ENCODE data around the gene NEK6.
"Not testable (repeated sequence)": the region's sequence is repeated elsewhere in the genome, so short reads cannot be mapped to it uniquely, and the experiment has no call there.

Gene NEK6

DNA sequence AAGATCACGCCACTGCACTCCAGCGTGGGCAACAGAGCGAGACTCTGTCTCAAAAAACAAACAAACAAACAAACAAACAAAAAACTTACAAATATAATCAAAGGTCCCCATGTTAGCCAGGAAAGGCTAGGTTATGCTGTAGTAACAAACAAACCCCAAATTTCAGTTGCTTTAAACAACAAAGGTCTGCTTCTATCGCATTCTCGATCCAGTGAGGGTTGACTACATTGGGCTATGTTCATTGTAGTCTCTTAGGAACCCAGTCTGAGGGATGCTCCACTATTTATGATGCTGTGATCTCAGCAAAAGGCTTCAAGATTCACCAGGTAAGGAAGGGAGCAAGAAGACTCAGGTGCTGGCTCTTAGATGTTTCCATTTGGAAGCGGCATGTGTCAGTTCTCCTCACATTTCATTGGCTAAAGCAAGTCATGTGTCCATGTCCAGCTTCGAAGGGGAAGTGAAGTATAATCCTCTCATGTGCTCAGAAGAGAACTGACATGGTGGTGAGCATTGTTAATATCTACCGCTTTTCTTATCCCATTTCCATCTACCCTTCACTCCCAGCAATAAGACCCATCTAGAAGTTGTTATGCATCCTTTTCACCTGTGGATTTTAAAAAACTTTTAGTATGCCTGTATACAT is 26.5 kb upstream of the NEK6 start:
- DNase-seq: no peak

DNA sequence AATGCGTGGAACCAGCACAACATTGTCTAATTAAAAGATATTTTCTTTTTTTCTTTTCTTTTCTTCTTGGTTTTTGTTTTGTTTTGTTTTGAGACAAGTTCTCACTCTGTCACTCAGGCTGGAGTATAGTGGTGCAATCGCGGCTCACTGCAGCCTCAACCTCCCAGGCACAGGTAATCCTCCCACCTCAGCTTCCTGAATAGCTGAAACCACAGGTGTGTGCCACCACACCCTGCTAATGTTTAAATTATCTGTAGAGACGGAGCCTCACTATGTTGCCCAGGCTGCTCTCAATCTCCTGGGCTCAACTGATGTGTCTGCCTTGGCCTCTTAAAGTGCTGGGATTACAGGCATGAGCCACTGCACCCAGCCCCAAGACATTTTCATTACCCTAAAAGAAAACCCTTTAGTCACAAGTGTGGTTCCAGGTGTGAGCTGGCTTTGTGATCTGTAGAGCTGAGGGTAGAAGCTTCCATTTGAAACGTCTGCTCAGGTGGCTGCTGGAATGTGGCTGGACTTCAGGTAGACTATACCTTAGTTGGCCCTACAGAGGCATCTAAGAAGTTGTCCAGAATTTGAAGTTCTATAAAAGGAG is 19.1 kb upstream of the NEK6 start:
- no peak for DNase-seq

DNA sequence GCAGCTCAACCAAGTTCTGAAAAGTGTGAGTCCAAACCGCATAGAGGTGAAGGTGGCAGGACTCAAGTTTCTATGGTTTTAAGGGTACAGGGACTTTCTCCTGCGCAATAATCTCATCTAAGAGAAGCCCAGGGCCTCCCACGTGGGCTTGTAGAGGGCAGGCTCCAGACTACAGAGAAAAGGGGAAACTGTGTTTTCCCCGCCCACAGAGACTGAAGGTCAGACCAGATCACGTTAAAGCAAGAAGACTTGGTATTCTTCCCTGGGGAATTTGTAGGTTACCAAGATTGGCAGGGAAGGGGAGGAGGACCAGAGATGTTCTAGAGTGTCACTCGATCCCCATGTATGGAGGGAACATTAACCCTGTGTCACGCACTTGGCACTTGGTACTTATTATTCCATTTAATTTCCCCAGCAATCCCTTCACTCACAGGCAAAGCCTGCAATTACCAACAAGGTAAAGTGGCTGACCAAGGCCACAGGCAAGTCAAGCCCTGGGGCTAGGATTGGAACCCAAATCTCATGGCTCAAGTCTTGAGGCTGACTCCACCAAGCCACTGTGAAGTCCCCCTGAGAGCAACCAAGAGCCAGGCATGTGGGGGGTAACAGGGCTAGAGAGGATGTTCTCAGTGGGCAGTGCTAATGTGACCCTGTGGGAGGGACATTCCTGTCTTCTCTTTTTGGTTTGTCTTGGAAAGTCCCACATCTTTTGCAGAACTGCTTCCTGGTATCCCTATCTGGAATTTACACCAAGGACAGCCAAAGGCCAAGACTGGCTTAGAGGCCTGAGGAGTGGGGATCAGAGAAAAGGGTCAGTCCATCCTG is 18.3 kb upstream of the NEK6 start:
- no peak for DNase-seq

DNA sequence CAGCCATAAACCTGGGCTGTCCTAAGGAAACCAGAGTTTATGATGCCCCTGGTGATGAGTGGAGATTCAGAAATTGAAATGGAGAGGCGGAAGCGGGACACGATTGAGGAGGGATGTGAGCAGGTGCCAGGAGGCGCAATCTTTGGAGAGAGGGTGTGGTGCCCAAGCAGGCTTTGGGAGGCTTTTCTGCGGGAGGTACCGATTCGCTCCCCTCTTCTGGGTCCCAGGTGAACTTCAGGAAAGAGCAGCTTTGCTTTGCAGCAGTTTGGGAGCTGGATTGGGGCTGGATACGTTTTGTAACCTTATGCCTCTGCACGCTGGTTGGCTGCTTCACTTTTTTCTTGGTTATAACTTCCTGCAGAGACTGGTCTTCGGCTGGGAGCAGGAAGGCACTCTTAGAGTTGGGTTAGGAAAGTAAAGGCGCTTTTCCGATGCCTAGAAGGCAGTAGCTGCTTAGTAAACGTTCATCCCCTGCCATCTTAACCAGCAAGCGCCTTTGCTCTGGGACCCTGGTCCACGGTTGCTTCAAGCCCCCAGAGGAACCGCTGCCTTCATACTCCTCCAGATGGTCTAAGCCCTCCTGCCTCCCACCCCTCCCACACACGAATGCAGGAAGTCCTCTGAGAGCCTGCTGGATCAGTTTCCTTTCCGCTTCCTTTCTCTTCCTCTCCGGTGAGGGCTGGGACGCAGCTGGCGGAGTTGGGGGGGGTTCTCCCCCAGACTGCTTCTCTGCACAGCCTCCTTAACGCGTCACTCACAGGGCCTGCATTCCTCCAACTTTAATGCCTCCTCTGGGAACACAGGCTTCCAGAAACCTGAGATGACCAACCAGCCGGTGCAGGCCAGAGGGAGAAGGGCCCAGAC is 15.2 kb upstream of the NEK6 start:
- no peak for DNase-seq

DNA sequence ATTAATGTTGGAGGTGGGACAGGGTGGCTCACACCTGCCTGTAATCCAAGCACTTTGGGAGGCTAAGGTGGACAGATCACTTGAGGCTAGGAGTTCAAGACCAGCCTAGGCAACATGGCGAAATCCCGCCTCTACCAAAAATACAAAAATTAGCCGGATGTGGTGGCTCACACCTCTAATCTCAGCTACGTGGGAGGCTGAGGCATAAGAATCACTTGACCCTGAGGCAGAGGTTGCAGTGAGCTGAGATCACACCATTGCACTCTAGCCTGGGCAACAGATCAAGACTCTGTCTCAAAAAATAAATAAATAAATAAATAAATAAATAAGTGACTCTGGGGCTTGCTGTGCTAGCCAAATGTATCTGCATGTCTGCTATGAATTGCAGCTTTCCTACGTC is 10.4 kb upstream of the NEK6 start:
- not testable (repeated sequence) for DNase-seq

DNA sequence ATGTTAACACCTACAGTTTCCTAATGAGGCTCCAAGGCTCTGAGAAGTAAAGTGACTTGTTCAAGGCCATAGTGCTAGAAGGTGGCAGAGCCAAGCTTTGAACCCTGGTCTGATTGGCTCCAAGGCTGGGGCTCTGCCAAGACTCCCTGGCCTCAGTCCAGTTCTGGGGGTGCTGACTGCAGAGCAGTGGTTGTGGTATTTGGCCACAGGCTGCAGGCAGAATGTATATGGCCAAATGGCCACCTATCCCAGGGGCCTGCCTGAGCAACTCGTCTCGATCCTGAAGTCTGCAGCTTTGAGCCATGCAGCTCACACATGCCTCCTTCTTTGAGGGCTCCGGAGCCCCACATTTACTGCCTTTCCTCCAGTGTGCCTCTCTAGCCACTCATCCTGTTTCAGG is 9.7 kb upstream of the NEK6 start:
- no peak for DNase-seq

DNA sequence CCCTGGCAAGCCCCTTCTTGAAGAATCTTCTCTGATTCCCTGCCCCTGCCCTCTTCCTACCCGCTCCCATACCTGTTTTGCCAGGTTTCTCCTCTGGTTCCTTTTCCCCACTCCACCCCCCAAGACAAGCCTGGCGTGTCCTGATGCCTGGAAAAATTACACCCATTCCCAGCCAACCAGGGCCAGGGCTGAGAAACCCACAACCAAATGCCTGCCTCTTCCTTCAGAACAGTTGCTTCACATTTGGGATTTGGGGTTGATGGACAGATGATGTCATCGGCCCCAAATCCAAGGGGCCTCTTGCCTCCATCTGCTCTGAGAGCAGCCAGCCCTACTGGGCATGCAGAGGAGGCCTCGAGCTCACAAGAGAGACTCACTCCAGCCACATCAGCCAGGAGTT is 8.8 kb upstream of the NEK6 start:
- DNase-seq: no peak

DNA sequence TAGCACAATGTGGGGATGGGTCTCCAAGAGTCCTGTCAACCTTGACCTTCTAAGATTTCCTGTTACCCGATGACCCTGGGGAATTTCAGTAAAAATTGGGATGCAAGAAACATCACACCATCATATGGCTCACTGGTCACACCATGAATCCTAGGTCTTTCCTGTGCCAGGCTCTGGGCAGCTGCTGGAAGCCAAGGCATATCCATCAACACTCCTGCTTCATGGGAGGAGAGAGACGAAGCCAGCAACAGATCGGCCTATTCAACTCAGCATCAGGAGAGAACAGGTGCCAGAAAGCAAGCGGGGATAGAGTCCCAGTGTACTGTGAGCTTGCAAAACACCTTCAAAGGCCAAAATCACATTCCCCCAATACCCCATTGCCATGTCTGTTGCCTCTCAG is 6.5 kb upstream of the NEK6 start:
- no peak for DNase-seq

DNA sequence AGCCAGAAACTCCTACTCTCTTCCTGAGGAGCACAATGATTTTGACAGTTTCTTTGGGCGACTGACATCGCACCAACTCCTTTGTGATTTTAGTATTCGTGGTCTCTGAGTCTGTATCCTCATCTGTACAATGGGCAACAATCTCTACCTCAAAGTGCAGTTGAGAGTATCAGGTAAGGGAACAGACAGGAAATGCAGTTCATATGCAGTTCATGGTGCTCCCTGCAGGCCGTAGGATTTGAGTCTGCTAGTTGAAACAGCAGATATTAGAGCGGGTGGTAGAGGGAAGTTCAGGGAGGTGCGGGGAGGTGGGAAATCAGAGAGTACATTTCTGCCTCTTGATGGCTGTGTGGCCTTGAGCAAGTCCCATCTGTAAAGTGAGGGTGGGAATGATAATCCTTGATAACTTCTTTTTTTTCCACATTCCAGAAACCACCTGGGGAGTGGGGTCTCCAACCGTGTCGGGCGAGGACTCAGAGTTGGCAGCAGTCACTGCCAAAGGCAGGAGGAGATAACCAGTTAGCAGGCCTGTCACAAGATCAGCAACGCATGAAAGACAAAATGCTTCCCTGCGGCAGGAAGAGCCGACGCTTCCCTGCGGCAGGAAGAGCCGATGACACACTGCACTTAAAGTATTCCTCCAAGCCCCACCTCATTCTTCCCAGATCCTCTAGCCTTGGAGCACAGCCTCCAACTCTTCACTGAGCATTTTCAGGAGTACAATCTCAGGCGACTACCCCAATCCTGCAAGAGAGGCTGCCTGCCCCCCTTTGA is 6.0 kb upstream of the NEK6 start:
- DNase-seq: peak; percentile 46

DNA sequence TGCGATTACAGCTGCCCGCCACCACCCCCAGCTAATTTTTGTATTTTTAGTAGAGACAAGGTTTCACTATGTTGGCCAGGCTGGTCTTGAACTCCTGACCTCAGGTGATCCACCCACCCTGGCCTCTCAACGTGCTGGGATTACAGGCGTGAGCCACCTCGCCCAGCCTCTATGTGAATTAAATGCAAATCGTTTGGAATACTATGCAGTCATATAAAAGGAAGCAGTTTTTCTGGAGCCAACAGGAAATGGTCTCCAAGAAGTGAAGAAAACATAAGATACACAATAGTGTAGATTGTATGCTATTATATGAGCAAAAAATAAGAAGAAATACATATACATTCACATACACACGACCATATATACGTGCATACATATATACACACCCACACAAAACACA is 4.9 kb upstream of the NEK6 start:
- DNase-seq: not testable (repeated sequence)

DNA sequence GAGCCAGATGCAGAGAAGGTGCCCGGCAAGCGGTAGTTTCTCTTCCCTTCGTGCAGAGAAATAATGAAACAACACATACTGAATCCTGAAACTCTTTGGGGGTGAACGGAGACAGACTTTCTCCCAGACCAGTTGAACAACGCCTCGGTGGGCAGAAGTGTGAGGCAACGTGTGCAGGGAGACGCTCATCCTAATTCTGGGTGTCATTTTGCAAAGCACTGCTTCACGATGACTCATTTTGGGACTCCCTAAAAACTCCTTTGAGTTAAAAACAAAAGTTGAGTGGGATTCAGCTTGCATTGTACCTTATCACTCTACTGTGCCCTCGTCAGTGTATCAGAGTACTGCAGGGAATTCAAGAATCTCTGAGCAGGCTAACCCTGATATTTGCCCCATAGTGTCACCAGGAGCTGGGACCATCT is 3.5 kb upstream of the NEK6 start:
- peak; percentile 96 for DNase-seq

DNA sequence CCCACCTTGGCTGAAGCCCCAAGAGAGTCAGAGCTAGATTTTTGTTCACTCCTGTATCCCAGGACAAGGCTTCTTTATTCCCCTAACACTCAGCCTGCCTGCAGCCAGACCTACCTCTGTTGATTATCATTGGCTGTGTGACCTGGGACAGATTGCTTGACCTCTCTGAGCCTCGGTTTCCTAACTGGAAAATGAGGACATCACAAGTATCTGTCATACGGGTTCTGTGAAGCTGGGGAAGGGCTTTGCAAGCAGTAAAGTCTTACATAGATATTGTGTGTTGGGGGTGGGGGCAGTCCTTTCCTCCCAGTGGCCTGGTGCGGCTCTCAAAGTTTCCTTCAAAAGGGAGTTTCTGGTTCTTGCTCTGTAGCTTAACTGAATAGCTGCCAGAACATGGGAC is 2.5 kb upstream of the NEK6 start:
- no peak for DNase-seq

DNA sequence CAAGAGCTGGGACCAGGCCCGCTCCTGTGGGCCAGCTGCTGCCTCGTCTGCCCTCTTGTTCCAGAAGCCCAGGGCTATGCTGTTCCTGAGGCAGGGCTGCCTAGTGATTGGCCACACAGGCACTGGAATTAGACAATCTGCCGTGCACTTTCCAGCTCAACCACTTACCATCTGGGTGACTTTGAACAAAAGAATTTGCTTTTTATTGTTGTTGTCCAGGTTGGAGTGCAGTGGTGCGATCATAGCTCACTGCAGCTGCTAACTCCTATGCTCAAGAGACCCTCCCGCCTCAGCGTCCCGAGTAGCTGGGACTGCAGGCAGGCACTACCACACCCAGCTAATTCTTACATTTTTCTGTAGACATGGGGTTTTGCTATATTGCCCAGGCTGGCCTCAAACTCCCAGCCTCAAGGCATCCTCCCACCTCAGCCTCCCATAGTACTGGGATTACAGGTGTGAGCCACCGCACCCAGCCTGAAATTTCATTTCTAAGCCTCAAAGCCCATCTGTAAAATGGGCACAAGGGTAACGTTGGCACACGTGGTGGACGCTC is 1.2 kb upstream of the NEK6 start:
- DNase-seq: no peak

DNA sequence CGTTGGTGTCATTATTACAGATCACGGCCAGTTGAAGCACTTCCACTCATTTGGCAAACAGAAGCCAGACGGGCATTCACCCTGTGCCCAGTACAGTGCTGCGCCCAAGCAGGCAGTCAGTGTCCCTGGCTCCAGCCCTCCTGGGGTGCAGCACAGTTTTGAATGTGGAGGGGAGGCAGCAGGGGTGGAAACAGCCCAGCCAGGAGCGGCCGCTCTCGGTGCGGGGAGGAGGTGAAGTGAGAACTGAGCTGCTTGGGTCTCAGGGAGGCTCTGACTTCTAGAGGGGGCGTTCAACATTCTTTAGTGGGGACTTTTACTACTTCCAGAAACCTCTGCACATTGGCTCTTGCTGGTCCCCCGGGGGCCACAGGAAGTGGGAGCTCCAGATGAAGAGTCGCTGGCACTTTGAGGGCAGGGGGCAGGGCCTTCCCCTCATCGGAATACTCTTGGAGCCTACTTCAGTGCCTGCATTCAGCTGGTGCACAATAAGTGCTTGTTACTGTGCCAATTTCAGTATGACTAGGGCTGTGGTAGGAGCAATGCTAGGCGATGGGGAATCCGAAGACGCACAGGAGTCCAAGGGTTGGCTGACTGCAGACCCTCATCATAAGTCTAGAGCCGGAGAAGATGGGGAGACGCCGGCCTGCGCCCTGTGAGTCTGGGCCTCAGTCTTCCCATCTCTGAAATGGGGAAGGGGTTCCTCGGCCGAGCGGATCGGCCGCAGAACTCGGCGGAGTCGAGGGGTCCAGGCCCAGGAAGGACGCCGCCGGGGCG is 492 bp upstream of the NEK6 start:
- DNase-seq: peak; percentile 26

DNA sequence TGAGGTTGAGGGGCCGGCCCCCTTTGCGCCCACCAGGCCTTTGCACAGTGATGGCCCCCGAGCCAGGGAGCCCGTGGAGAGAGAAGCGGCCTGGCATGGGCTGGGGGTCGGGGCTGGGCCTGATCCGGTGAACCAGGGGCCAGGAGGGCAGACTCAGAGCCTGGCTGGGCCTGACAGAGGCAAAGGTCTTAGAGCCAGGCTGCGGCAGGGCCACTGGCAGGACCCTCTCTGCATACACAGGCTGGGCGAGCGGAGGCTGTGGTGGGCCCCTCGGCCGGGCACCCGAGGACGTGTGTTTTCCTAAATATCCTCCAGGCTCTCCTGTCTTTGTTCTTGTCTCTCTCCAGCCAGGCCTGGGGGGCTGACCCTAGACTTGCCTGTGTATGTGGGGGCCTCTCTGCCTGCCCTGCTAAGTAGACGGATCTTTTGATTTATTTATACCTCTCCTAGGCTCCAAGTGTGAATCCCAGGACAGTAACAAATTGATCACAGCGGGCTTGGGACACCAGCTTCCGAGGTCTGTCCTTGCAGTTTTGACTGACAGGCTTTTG is 933 bp downstream of the NEK6 start:
- no peak for DNase-seq

DNA sequence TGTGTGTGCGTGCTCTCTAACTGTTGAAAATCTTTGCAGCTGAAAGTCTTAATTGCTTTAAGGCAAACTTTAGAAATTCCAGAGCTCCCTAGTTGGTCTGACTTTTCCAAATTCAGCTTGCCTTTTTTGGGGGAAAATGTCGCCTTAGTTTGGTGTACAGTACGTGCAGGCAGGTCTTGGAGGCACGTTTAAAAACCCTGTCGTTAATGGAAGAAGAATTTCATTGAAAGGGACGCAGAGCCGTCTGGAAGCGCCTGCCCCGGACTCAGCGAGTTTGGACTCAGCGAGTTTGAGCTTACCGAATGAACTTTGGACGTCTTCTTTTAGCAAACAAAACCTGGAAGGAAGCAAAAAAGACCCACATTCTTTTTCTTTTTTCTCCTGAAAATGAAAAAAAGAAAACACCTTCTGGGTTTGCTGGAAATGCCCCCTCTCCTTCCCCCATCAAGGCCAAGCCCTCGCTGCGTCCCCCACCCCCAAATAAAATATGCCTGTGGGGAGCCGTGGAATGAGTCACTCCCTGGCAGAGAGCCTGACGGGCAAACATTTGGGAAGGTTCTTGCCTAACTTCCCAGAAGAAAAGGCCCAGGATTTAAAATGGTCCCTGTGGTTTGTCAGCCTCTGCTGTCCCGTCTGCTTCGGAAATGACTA is 1.5 kb downstream of the NEK6 start:
- DNase-seq: no peak

DNA sequence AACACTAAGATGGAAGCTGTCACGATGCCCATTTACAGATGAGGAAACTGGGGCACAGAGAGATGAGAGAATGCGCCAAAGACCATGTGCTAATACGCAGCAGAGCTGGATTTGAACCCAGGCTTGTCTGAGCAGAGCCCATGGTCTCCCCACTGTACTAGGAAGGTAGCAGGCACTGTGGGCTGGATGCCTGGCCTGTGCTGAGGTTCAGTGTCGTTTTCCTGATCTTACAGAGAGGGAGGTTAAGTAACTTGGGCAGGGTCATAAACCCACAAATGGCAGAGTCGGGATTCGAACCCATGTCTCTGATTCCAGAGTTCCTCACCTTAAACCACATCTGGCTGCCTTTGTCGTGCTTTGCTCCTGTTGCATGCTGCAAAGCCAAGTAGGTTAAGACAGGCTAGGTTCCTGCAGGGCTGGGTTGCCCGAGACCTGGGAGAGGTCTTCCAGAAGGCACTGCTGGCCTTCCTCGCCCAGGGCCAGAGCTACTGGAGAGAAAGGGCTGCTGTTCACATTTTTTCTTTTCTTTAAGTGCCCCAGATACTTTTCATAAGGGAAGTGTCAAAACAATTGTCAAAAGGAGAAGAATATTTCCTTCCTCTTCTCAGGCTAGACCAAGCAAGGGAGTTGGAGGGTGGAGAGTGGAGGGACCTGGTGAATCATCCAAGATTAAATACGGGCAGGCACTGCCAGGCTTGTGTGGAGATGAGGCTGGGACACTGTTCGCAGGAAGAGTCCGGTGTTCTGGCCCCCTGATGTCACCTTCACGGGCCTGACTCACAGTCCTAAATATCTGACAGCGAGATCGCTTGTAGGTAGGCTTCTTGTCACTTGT is 3.2 kb downstream of the NEK6 start:
- no peak for DNase-seq

DNA sequence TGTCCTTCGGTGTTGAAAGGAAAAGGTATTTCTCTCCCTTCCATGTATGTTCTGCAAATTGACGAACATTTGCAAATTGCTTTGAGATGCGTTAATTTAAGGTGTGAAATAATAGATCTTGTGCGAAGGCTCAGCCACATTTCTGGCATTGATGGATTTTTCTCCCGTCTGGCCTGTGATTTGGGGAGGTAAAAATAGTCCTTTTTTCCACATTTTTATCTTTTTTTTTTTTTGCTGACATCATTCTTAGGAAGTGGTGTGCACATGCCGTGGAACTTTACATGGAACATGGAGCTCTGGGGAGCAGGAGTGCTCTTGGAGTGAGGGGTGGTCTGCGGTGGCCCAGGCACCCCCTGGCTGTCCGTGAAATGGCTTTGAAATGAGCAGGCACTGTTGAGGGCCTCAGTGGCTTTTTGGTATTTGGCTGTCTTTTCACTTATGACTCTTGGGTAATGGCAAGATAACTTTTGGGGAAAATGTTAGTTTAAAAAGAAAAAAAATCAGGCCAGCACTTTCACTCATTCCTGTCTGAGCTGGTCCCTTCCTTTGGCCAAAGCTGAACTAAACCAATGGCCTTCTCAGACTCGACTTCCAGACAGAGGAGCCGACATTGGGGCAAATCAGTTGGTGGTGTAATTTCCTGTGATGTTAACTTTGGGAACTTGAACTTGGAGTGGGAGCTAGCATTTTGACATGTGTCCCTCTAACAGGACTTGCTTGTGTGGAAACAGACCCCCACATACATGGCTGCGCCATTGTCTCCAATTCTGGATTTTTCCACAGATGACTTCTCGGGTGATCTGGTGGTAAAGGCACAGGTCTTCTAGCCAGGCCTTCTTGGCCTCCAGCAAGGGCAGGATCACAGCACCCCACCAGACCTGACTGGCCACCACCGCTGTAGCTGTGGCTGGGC is 4.2 kb downstream of the NEK6 start:
- no peak for DNase-seq

DNA sequence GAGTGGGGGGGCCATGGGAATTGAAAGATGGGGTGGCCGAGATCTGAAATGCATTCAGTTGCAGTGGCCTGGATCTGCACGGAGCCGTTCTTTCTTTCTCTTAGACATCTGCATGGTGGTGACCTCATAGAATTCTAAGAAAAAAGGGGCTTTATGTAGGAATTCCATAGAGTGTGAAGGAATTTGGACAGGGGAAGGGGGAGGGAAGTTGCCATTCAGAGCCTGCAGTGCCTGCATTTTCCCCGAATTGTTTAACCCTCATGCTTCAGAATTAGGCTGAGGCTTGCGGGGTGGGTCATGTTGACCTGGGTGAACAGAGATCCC is 4.9 kb downstream of the NEK6 start:
- no peak for DNase-seq

Measured in activated CD4-positive, alpha-beta T cell treated with anti-CD3 and anti-CD28 coated beads, Interleukin-2, amount 50 U/mL, for 16 hours (primary cell).